Activated naive CD4-positive, alpha-beta T cell treated with Interleukin-2 at 50 U/mL for 16 hours (primary cell): ENCODE measurements around the gene FAM25G.

Experiments
- DNase-seq: peaks from one replicate; pipeline ENCODE4 v3.0.0-alpha.2; 2020

The FAM25G gene

DNA sequence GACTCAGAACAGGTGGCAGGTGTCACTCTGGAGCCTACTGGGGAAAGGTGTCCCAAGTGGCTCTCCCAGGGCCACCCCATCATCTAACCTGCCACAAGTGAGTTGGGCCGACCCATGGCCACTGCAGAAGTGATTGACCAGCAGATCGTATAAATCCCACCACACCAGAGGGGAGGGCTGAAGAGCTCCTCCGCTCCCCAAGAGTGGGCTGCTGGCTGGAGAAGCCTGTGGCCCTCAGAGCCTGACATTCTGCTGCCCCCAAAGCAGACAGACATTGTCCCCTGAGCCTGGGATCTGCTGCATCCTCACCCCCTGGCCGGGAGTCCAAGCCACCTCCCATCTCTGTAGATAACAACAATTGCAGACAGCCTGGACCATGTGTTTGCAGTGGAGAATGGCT is 44.3 kb downstream of the FAM25G start:
- no peak for DNase-seq

DNA sequence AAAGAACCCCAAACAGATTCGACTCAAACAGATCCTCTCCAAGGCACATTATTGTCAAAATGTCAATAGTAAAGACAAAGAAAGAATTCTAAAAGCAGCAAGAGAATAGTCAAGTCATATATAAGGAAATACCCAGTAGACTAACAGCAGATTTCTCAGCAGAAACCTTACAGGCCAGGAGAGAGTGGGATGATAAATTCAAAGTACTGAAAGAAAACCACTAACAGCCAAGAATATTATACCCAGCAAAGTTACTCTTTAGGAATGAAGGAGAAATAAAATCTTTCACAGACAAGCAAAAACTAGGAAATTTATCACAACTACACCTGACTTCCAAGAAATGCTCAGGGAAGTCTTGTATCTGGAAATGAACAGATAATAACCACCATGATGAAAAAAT is 45.8 kb downstream of the FAM25G start:
- no peak for DNase-seq

DNA sequence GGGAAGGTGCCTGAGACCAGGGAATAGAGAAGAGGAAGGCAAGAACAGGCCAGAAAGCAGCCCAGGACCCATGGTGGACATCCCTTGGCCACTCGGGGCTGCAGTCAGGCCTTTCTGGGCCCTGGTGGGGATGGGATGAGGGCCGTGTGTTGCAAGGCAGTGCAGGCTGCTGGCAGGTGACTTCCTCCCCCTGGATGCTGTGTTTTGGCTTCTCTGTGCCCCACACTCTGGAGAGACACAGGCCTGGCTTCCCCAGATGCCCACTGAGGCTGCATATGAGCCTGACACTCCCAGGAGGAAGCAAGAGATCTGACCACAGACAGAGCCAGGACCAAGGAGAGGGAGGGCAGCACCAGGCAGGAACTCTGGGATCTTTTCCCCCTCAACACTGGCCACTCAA is 47.5 kb downstream of the FAM25G start:
- no peak for DNase-seq

DNA sequence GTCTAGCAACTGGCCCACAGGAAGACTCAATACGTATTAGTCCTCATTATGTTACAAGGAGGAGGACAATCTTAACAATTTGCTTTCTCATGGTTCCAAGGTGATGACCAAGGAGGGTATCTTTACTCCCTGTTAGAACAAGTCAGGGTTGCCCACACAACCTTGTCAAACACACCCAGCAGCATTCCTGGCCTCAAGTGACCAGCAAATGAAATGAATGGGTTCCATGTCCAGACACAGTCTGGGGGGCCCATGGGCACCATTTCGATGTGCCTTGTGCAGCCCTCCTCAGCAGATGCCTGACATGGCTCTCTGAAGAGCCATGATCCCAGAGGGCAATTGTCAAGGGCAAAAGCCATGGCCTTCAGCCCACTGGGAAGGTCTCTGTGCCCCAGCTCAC is 48.4 kb downstream of the FAM25G start:
- DNase-seq = no peak

DNA sequence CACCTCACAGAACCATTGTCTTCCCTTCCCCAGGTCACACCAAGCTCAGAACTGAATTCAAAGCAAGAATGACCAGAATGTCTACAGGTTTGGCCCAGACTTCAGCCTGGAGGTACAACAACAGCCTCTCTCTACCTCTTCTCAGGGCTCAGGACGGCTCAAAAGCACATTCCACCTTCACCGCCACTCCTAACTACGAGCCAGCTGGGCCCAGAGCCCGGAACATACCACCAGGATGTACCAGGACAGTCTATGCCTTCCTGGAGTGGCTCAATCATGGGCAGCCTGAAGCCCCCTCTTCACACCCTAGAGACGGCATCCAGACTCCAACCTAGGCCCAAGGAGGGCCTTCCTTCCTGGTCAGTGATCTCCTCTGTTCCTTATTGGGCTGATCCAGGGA is 49.1 kb downstream of the FAM25G start:
- no peak for DNase-seq

DNA sequence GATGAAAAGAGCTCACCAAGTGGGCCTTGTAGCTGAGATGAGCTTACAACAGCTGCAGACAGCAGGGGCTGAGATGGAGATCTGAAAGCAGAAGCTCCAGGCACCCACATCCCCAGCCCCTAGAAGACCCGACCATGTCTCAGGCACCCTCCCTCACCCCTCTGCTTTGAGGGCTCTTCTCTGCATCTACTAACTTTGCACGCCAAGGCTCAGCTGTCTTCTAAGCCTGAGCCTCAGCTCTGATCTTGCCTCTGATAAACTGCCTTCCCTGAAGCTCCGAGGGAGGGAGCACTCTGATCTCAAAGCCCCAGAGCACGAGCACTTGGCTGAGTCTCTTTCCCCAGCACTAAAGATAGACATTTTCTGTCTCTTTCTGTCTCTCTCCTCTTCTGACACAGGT is 49.6 kb downstream of the FAM25G start:
- DNase-seq = no peak

DNA sequence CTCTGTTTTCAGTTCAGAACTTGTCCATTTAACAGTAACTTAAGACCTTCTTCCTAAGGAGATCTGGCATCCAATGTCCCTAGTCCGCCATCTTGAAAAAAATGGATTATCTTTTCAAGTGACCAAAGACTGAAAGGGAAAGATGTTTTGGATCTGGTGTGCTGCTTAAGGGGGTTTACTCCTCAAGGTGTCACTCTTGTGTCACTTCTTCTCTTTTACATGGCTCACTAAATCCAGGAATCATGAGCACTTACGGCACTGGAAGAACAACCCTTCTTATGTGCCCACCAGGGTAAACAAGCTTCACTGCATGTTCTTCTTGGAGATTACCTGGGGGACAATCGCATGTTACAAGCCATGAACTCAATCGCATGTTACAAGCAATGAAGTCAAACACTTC is 51.3 kb downstream of the FAM25G start:
- DNase-seq = no peak

DNA sequence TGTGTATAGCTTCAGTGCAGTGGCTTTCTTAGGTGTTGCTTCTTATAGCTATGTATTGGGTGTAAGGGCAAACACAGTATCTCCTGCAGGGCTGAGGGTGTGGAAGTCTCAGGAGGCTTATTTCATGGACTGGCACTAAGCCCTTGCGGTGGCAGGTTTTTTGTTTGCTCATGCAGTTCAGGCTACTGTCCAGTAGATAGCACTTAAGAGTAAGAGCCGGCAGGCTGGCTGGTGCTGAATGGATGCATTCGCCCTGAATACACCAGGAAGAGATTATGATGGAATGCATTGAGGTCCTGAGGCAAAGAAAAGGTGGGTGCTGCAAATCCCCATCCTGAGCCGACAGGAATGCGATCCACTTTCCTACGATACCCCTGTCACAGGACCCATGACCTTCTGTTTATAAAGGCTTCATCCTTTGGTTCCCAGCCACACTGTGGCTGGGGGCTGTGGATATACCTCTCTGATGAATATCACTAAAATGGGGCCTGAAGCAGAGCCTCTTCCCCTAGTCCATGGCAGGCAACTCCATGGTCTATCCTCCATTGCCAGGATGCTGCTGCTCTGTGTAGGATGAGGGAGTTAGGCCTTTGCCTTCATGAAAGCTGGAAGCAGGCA is 52.5 kb downstream of the FAM25G start:
- no peak for DNase-seq
